CD4-positive, alpha-beta T cell treated with Interleukin-2 at 100 ng/mL for 4 hours (primary cell): ENCODE measurements around the gene ZNF165.
A peak's percentile ranks its signal among the peaks of the same experiment; 100 is the strongest.
"Not testable (repeated sequence)": the region's sequence is repeated elsewhere in the genome, so short reads cannot be mapped to it uniquely, and the experiment has no call there.

Experiments
- DNase-seq: peaks from one replicate; pipeline ENCODE4 v3.0.0-alpha.2; 2020; ENCODE audit warnings: low spot score

ZNF165 gene

DNA sequence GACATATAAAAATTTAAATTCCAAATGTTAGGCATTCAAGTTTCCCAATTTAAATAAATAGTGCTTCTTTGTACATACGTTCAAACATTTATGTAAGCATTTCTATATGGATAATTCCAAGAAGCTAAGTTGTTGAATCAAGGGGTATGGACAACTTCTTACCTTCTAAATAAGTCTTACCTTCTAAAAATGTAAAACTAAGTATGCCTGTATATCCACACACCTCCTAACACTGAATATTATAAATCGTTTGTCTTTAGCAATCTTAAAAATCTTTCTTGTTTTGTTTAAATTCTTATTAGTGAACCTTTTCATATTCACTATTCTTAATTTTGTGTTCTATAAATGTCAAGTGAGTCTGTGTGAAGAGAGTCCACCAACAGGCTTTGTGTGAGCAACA lies 41.5 kb downstream of the ZNF165 start:
- DNase-seq, result no peak

DNA sequence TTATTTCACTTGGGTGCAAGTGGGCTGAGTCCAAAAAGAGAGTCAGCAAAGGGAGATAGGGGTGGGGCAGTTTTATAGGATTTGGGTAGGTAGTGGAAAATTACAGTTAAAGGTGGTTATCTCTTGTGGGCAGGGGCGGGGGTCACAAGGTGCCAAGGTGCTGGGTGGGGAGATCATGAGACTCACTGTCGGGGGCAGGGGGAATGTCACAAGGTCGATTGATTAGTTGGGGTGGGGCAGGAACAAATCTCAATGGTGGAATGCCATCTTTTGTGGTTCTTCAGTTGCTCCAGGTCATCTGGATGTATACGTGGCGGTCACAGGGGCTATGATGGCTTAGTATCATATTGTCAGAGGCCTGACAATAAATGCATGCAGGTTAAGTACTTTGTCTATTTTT lies 41.9 kb downstream of the ZNF165 start:
- not testable (repeated sequence) for DNase-seq

DNA sequence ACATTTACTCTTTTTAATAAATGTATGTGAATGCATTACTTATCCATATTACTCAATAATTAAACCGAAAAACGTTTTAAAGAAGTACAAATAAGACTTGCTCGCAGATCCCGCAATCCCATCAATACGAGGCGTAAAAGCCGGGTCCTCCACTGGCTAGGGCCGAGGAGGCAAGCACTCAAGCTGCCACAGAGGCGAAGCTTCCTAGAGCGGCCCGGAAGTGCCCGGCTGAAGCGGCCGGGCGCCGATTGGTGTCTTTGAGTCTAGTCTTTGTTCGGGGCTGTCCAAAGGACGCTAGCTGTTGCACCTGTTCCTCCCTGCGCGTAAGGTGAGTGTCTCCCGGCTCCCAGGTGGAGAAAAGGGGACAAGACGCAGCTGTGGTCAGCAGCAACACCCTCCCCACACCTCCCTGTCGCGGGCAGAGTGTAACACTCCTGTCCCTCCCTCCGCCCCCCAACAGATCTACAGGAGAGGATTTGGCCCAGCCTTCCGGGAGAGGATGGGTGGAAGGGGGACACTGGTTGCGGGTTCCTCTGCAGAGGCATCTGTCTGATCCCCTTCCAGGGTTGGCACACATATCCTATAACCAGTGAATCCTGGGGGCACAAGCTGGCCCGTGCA lies 44.1 kb downstream of the ZNF165 start, which contains the start of gene ZSCAN16:
TSS of gene ZSCAN16 (plus strand) at position 260 of the 621 bp plus-strand sequence. CDS start 835 bp downstream, outside the sequence.
- DNase-seq, result peak; percentile 83

DNA sequence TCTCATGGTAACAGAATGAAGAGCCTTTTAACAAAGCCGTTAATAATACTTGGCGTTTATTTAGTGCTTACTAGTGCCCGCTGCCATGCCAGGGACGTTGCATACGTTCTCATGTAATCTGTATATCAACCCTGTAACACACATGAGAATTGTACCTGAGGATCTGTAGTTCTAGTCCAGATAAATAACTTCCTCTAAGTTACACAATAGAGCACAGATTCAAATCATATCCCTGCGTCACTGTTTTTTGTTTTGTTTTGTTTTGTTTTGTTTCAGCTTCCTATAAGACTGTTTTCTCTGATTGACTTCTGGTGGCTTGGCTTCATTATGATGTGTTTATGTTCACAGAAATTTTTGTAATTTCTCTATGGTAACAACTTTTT lies 44.6 kb downstream of the ZNF165 start:
- no peak for DNase-seq

DNA sequence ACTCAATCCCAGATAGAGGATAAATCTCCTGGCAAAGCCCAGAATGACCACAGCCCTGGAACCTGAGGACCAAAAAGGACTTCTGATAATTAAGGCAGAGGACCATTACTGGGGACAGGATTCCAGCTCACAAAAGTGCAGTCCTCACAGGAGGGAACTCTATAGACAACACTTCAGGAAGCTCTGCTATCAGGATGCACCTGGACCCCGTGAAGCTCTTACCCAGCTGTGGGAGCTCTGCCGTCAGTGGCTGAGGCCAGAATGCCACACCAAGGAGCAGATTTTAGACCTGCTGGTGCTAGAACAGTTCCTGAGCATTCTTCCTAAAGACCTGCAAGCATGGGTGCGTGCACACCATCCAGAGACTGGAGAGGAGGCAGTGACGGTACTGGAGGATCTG lies 45.0 kb downstream of the ZNF165 start:
- DNase-seq, result no peak

DNA sequence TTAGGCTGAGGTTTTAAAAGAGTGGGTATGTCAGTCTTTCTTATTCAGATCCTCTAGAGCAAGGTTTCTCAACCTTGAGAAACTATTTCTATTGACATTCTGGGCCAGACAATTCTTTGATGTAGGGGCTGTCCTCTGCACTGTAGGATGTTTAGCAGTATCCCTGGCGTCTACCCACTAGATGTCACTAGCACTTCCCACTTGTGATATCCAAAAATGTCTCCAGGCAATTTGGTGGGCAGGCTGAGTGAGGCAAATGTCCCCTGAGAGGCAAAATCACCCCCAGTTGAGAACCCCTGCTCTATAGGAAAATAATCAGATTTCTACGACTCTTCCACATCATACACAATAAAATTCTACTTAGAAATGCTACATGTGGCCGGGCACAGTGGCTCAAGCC lies 53.6 kb downstream of the ZNF165 start:
- DNase-seq, result peak; percentile 32

DNA sequence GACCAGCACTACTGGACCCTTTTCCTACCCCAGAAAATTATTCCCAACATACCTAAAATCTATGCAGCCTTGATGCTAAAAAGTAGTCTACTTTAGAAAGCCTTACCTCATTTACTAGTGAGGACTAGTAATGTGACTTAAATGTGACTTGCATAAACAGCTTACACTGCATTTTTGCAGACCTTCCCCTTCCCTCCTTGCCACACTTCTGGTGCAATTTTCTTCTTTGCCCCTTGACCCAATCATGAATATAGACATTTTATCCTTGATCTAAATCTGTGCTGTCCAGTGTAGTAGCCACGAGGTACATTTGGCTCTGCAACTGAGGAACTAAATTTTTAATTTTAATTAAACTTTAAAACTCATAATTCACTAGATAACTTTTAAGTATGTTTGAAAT lies 54.3 kb downstream of the ZNF165 start:
- no peak for DNase-seq

DNA sequence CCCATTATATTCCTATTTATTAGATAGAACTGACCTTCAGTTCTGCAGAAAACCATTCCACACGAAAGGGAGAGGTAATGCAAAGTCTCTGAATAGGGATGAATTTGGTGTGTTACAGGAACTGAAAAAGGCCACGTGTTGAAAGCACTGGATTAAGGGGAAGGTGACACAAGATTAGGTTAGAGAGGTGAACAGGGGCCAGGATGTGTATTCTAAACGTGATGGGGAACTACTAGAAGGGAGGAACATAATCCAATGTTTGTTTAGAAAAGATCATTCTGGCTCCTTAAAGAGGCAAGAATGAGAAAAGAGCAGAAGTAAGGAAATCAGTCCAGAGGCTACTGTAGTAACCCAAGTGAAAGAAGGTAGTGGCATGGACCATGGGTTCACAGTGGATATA lies 55.0 kb downstream of the ZNF165 start:
- no peak for DNase-seq

DNA sequence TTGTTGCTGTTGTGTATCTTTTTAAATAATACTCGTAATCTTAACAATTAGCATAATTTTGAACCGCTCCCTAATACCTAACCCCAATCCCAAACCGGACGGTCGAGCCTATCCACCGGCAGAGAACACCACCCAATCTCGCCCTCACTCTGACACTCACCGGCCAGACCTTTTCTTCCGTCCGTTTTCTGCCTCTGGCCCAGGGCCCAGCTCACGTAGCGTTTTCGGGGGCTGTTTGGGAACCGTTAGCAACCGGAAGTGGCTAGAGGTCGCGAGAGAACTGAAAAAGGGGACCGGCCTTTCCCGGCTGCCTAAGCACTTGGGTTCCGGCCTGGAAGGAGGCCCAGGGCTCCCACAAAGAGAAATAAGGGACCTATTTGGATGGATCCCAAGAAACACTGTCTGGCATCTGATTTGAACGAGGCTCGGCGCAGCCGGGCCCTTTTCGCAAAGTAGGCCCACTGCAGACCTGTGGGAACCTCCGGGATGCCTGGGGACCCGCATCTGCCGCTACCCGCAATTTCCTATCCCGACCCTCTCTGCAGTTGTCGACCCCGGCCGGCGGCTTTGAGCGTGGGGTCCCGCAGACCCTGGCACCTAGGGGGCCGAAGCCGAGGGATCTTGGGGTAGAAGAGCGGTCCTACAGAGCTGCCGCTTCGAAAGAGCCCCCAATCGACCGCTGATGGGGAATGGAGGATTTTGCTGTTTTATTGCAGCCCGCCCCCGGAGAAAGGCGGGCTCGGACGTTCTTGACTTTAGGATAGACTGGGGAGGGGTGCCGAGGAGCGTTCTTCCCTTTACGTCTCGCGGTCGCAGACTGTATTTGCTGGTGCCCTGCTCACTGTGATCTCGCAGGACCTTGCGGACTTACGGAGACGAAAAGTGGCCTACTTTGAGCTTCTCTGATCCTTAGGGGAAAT lies 56.5 kb downstream of the ZNF165 start:
- peak; percentile 83 for DNase-seq

DNA sequence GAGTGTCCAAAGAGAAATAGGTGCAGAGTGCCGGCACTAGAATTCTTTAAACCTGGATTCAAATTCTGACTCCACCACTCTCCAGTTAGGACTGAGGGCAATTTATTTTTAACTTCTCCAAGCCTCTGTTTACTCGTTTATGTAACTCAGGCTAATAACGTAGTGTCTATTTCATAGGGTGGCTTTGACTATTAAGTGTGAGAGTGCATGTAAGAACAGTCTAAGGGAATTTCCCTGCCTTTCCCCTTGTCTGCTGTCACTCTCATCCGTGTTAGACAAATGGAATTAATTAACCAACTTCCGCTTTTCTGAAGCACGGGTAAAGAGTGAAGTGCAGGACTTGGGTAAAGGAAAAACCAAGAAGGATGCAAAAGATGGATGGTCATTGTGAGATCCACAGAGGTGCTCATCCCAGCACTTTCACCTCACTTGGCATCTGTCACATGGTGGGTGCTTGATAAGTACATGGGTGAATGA lies 57.2 kb downstream of the ZNF165 start:
- peak; percentile 56 for DNase-seq
